Measurements from ENCODE around the gene ANXA9. TPM values are rescaled to one million over a fixed set of nuclear protein-coding genes. Genes with fewer than 3 reads are reported as not detected.

ANXA9 gene
- total RNA-seq, 2 donors from 2014 or later, result not detected

DNA sequence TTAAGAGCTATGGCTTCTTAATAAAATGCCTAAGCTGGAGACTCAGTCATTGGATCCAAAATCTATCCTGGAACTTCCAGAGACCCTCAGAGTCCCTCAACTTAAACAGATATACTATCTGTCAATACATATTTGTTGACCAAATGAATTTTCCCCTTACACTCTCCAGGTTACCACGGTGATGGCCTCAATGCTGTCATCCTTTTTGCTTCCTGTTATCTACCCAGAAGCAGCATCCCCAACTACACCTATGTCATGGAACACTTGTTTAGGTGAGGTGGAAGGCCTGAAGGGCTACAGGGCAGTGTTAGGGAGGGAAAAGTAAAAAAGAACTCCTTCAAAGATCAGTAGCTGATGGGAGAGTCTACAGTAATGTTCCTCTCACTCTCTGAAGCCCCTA, 61.1 kb downstream of the ANXA9 start:
- TF ChIP-seq CTCF (IDR thresholded peaks at IDR 0.05), result no peak
- no peak overlapping the region for H3K27ac ChIP-seq
- H3K9me3 ChIP-seq, result no peaks in the 10 kb centered on the region
- no peak overlapping the region for H3K4me3 ChIP-seq
- ATAC-seq (ENCODE audit: insufficient number of reproducible peaks, low FRiP score, low read depth), result no peak
- no peaks in the 10 kb centered on the region for H3K27me3 ChIP-seq (replicated peaks; ENCODE audit: insufficient read depth)
- no peaks in the 10 kb centered on the region for H3K36me3 ChIP-seq
- H3K4me1 ChIP-seq (ENCODE audit: control insufficient read depth in 1 of 2, low read depth in 2 of 2), result peaks cover 5 to 6% of the 10 kb centered on the region in 2 donors
- no peak for DNase-seq (ENCODE audit: low spot score)

Other genes with a start within 250 kb of the ANXA9 start
- 10 to 100 TPM; 64.7 to 82.6 TPM for gene CTSS, start 216.5 kb upstream of the ANXA9 start, total RNA-seq
- gene CTSK, start 174.0 kb upstream of the ANXA9 start, total RNA-seq, result 100 to 1,000 TPM in 1 of 2 donors, 10 to 100 TPM in 1; 70.7 to 117 TPM
- gene ARNT, start 105.7 kb upstream of the ANXA9 start, total RNA-seq, result 10 to 100 TPM; 60.9 to 73.2 TPM
- not detected for gene CTXND2, start 95.2 kb upstream of the ANXA9 start, total RNA-seq
- gene SETDB1, start 55.9 kb upstream of the ANXA9 start, total RNA-seq, result 10 to 100 TPM; 38.9 to 42.7 TPM
- gene CERS2, start 7.5 kb upstream of the ANXA9 start, total RNA-seq, result 100 to 1,000 TPM; 102 to 122 TPM
- 10 to 100 TPM; 16.9 to 28.3 TPM for gene MINDY1, start 24.6 kb downstream of the ANXA9 start, total RNA-seq
- 10 to 100 TPM; 16.5 to 21.3 TPM for gene PRUNE1, start 26.2 kb downstream of the ANXA9 start, total RNA-seq
- 1 to 10 TPM in 1 of 2 donors, under 1 TPM in 1; 0.14 to 2.6 TPM for gene BNIPL, start 54.3 kb downstream of the ANXA9 start, total RNA-seq
- 1 to 10 TPM; 5.0 to 5.3 TPM for gene C1orf56, start 65.5 kb downstream of the ANXA9 start, total RNA-seq
- gene CDC42SE1, start 77.3 kb downstream of the ANXA9 start, total RNA-seq, result 100 to 1,000 TPM in 1 of 2 donors, 10 to 100 TPM in 1; 66.2 to 134 TPM
- 1 to 10 TPM; 1.2 to 3.1 TPM for gene MLLT11, start 78.1 kb downstream of the ANXA9 start, total RNA-seq
- 10 to 100 TPM; 24.6 to 33.0 TPM for gene GABPB2, start 88.5 kb downstream of the ANXA9 start, total RNA-seq
- gene SEMA6C, start 164.3 kb downstream of the ANXA9 start, total RNA-seq, result 1 to 10 TPM; 6.3 to 6.8 TPM
- gene TNFAIP8L2, start 174.4 kb downstream of the ANXA9 start, total RNA-seq, result 10 to 100 TPM in 1 of 2 donors, 1 to 10 TPM in 1; 3.9 to 14.1 TPM
- 1 to 10 TPM; 5.6 to 8.7 TPM for gene LYSMD1, start 183.6 kb downstream of the ANXA9 start, total RNA-seq
- gene SCNM1, start 183.9 kb downstream of the ANXA9 start, total RNA-seq, result 10 to 100 TPM; 19.1 to 27.7 TPM
- gene TMOD4, start 193.7 kb downstream of the ANXA9 start, total RNA-seq, result not detected
- gene VPS72, start 207.9 kb downstream of the ANXA9 start, total RNA-seq, result 10 to 100 TPM; 32.5 to 39.7 TPM
- 10 to 100 TPM; 49.7 to 97.6 TPM for gene PIP5K1A, start 216.3 kb downstream of the ANXA9 start, total RNA-seq